OCI-LY7 (cell line): ENCODE results near the gene GNAL.

Experiments
- CTCF ChIP-seq: fragments of 200-600 bp; sonication (generic); conservative IDR thresholded peaks from 2 replicates; pipeline ENCODE4 v1.5.1; 2014; ENCODE audit warnings: mild to moderate bottlenecking, antibody characterized with exemption, low read length, moderate library complexity, mixed read lengths
- EZH2phosphoT487 ChIP-seq: fragments of 200-600 bp; sonication (generic); IDR thresholded peaks from 2 replicates; pipeline ENCODE4 v1.6.1; 2018; ENCODE audit warnings: low read depth, borderline replicate concordance, mild to moderate bottlenecking, mixed run types, antibody characterized with exemption, low read length, moderate library complexity, mixed read lengths

GRCh38 chr18:11819938-11820337 is 130.9 kb downstream of the GNAL start:
- no peak for TF ChIP-seq CTCF
- TF ChIP-seq EZH2phosphoT487: no peak
